ENCODE results near the gene USP22.

GRCh38 chr17:21034340-21035235 lies 8.2 kb downstream of the USP22 start:
- no peak for TF ChIP-seq CTCF (IDR thresholded peaks at IDR 0.05)
- no peak for TF ChIP-seq ZFX (IDR thresholded peaks at IDR 0.05; ENCODE audit: borderline replicate concordance)

All from 22Rv1 (cell line).